Measurements from ENCODE around the gene PRKAB1.

- TF ChIP-seq CTCF (IDR thresholded peaks at IDR 0.05; ENCODE audit: low read length): no peak
- no peak for TF ChIP-seq EZH2 (optimal IDR thresholded peaks at IDR 0.05; ENCODE audit: low read depth, low read length)
- TF ChIP-seq EZH2phosphoT487 (IDR thresholded peaks at IDR 0.05; ENCODE audit: low read length): no peak
Measured at GRCh38 chr12:119715268-119715620, 47.3 kb downstream of the PRKAB1 start.
